Smooth muscle cell (in vitro differentiated cells): ENCODE results near the gene ZNF398. TPM values are rescaled to one million over a fixed set of nuclear protein-coding genes. Genes with fewer than 3 reads are reported as not detected.

Experiments
- DNase-seq: peaks from one replicate; lab custom pipeline; 2025; ENCODE audit not compliant: unreplicated experiment; lab: John Stamatoyannopoulos, UW
- H2AFZ ChIP-seq: fragments of 200-600 bp; sonication (generic); 2 replicates; pipeline ENCODE4 v1.6.0; 2016; ENCODE audit warnings: antibody characterized with exemption, low read depth, mild to moderate bottlenecking
- H3F3A ChIP-seq: fragments of 200-600 bp; sonication (generic); 2 replicates; pipeline ENCODE4 v1.6.0; 2017; ENCODE audit warnings: antibody characterized with exemption, low read depth
- H3K27ac ChIP-seq: fragments of 200-600 bp; sonication (generic); 2 replicates; pipeline ENCODE4 v1.5.1; 2016; ENCODE audit warnings: low read depth, mild to moderate bottlenecking
- H3K27me3 ChIP-seq: fragments of 200-600 bp; sonication (generic); 2 replicates; pipeline ENCODE4 v1.6.1; 2016; ENCODE audit warnings: low read depth, mild to moderate bottlenecking
- H3K36me3 ChIP-seq: fragments of 200-600 bp; sonication (generic); 2 replicates; pipeline ENCODE4 v1.5.1; 2016; ENCODE audit warnings: low read depth
- H3K4me1 ChIP-seq: fragments of 200-600 bp; sonication (generic); 2 replicates; pipeline ENCODE4 v1.5.1; 2016; ENCODE audit warnings: low read depth
- H3K4me2 ChIP-seq: fragments of 200-600 bp; sonication (generic); 2 replicates; pipeline ENCODE4 v1.6.0; 2016; ENCODE audit warnings: mild to moderate bottlenecking
- H3K4me3 ChIP-seq: fragments of 200-600 bp; sonication (generic); 2 replicates; pipeline ENCODE4 v1.5.1; 2016; ENCODE audit warnings: mild to moderate bottlenecking
- H3K79me2 ChIP-seq: fragments of 200-600 bp; sonication (generic); 2 replicates; pipeline ENCODE4 v1.6.0; 2016; ENCODE audit warnings: low read depth, mild to moderate bottlenecking
- H3K9ac ChIP-seq: fragments of 200-600 bp; sonication (generic); 2 replicates; pipeline ENCODE4 v1.6.0; 2016; ENCODE audit warnings: low read depth
- H3K9me3 ChIP-seq: fragments of 200-600 bp; sonication (generic); replicated peaks from 2 replicates; pipeline ENCODE4 v1.5.1; 2016; ENCODE audit warnings: low read depth
- H4K20me1 ChIP-seq: fragments of 200-600 bp; sonication (generic); 2 replicates; pipeline ENCODE4 v1.6.0; 2016; ENCODE audit warnings: low read depth
- CTCF ChIP-seq: fragments of 200-600 bp; sonication (generic); IDR thresholded peaks from 2 replicates; pipeline ENCODE4 v1.5.1; 2017; ENCODE audit warnings: borderline replicate concordance, mild to moderate bottlenecking, antibody characterized with exemption; ENCODE audit not compliant: insufficient read depth, poor library complexity, severe bottlenecking
- WGBS: methylation state at CpG from one replicate; pipeline ENCODE4 v1.1.7; 2016; ENCODE audit warnings: low lambda C conversion rate; 5-methylcytosine and 5-hydroxymethylcytosine counted together
- polyA plus RNA-seq: library from polyadenylated mRNA; unstranded; fragments of >200 nt; fragmentation: Nextera tagmentation; extraction: Ambion mirVana; gene quantifications from 2 replicates; pipeline ENCODE4 v1.2.1, GENCODE V29; 2016
- total RNA-seq: library from RNA; depleted of rRNA; stranded (reverse); fragments of >200 nt; gene quantifications from 2 replicates; pipeline ENCODE4 v1.2.3, GENCODE V29; 2014

ZNF398 gene
- total and polyA plus RNA-seq, 2 experiments from 2014 or later, result 9.0 to 15.1 TPM

- no peaks in the 10 kb centered on the region for H3K9me3 ChIP-seq
- H3K4me2 ChIP-seq, result no peak overlapping the region
- peaks cover 10% of the 10 kb centered on the region for H4K20me1 ChIP-seq
- no peaks in the 10 kb centered on the region for H3K27me3 ChIP-seq
- H3K27ac ChIP-seq, result no peak overlapping the region
- H3K4me3 ChIP-seq, result no peak overlapping the region
- TF ChIP-seq CTCF, result no peak
- no peaks in the 10 kb centered on the region for H3F3A ChIP-seq
- no peaks in the 10 kb centered on the region for H3K79me2 ChIP-seq
- no peak overlapping the region for H3K9ac ChIP-seq
- DNase-seq, result no peak
- H3K36me3 ChIP-seq, result peaks cover 7% of the 10 kb centered on the region
- 97% methylated on average over 11 of the region's 11 CpGs for WGBS
- H2AFZ ChIP-seq, result no peak overlapping the region
- H3K4me1 ChIP-seq, result no peaks in the 10 kb centered on the region
These were observed 63.3 kb downstream of the ZNF398 start for GRCh38 chr7:149210551-149210950.

GRCh38 chr7:149214020-149214720 is 66.9 kb downstream of the ZNF398 start:
- H3K36me3 ChIP-seq, result peaks cover 10% of the 10 kb centered on the region
- WGBS, result 89% methylated on average over 6 of the region's 7 CpGs

GRCh38 chr7:149216402-149216801 is 69.1 kb downstream of the ZNF398 start:
- no peak overlapping the region for H2AFZ ChIP-seq
- no peak for DNase-seq
- no peaks in the 10 kb centered on the region for H3K9me3 ChIP-seq
- H3K4me1 ChIP-seq, result no peaks in the 10 kb centered on the region
- no peaks in the 10 kb centered on the region for H3K79me2 ChIP-seq
- H4K20me1 ChIP-seq, result peaks cover 4% of the 10 kb centered on the region
- H3K4me3 ChIP-seq, result no peak overlapping the region
- H3K4me2 ChIP-seq, result no peak overlapping the region
- H3K27me3 ChIP-seq, result no peaks in the 10 kb centered on the region
- no peaks in the 10 kb centered on the region for H3F3A ChIP-seq
- H3K9ac ChIP-seq, result no peak overlapping the region
- peaks cover 10% of the 10 kb centered on the region for H3K36me3 ChIP-seq
- 53% methylated on average over 2 of the region's 2 CpGs for WGBS
- no peak for TF ChIP-seq CTCF
- no peak overlapping the region for H3K27ac ChIP-seq

More at GRCh38 chr7:149214020-149214720, 66.9 kb downstream of the ZNF398 start:
- Histone ChIP-seq H3F3A (no peaks in the 10 kb centered on the region), H4K20me1 (peaks cover 3% of the 10 kb centered on the region), H3K27ac (no peak overlapping the region), H3K9ac (no peak overlapping the region), H3K4me3 (no peak overlapping the region), H3K79me2 (no peaks in the 10 kb centered on the region), H3K4me2 (no peak overlapping the region), H3K27me3 (no peaks in the 10 kb centered on the region), H3K9me3 (no peaks in the 10 kb centered on the region), H2AFZ (no peak overlapping the region), H3K4me1 (no peaks in the 10 kb centered on the region)
- no peak for TF ChIP-seq CTCF
- no peak for DNase-seq

GRCh38 chr7:149217570-149217969 is 70.3 kb downstream of the ZNF398 start:
- Histone ChIP-seq H4K20me1 (peaks cover 4% of the 10 kb centered on the region), H3K9me3 (no peaks in the 10 kb centered on the region), H3K27ac (no peak overlapping the region), H3K4me1 (no peaks in the 10 kb centered on the region), H3F3A (no peaks in the 10 kb centered on the region), H3K4me2 (no peak overlapping the region), H3K36me3 (peaks cover 5% of the 10 kb centered on the region), H3K9ac (no peak overlapping the region), H3K27me3 (no peaks in the 10 kb centered on the region), H3K79me2 (no peaks in the 10 kb centered on the region), H2AFZ (no peak overlapping the region), H3K4me3 (no peak overlapping the region)
- WGBS, result 98% methylated on average over 6 of the region's 6 CpGs
- TF ChIP-seq CTCF, result no peak
- DNase-seq, result no peak
